GM12878 (cell line): Measurements from ENCODE around the gene CCDC149. TPM values are rescaled to one million over a fixed set of nuclear protein-coding genes. Genes with fewer than 3 reads are reported as not detected.

Experiments used
- ATAC-seq: fragments of 200-7000 bp; cut with Tn5 transposase; 3 replicates; pipeline ENCODE4 v1.9.1; 2020; ENCODE audit warnings: mild to moderate bottlenecking, moderate library complexity
- BruUV-seq: library from RNA; stranded (reverse); fragments of 400-500 nt; replicated peaks from 2 replicates; lab custom pipeline; 2021; lab: Mats Ljungman, UMichigan
- CTCF ChIA-PET: fragments of 300-600 bp; sonication (Branson Sonifier 250); formaldehyde crosslinking; extraction: SDS; loops from one replicate; lab custom pipeline; 2021; ENCODE audit warnings: inconsistent platforms; lab: Yijun Ruan, JAX
- POLR2A ChIA-PET: fragments of 350-600 bp; formaldehyde crosslinking; extraction: SDS; loops from one replicate; lab custom pipeline; 2021; ENCODE audit warnings: inconsistent platforms; lab: Charles Lee
- RAD21 ChIA-PET: fragments of 300-600 bp; sonication (Branson Sonifier 250); formaldehyde crosslinking; loops from one replicate; lab custom pipeline; 2023; ENCODE audit warnings: antibody characterized with exemption; ENCODE audit not compliant: unreplicated experiment; lab: Charles Lee
- SMC1A ChIA-PET: fragments of 300-600 bp; sonication (Branson Sonifier 250); formaldehyde crosslinking; loops from one replicate; lab custom pipeline; 2023; ENCODE audit not compliant: unreplicated experiment, uncharacterized antibody; lab: Charles Lee
- DNase-seq: peaks from one replicate; pipeline ENCODE4 v3.0.0-alpha.2; 2011; ENCODE audit warnings: low read depth, low spot score
- FAIRE-seq: peaks from 3 replicates; lab custom pipeline; 2011; peaks lifted over from hg19 to GRCh38; lab: Jason Lieb, UNC
- H2AFZ ChIP-seq: 2 replicates; pipeline ENCODE4 v1.6.0; 2011; ENCODE audit warnings: low read depth, low read length, control low read depth; ENCODE audit not compliant: control insufficient read depth
- H3K27ac ChIP-seq: 2 replicates; pipeline ENCODE4 v1.5.1; 2011; ENCODE audit warnings: control low read depth; ENCODE audit not compliant: control insufficient read depth, insufficient read depth
- H3K27me3 ChIP-seq, 2 experiments: replicated peaks in 1 of 2; 2 replicates each; pipeline versions ENCODE4 v1.6.0 to v1.6.1; 2011; ENCODE audit warnings: low read length in 1 of 2; ENCODE audit not compliant: control insufficient read depth in 2 of 2, insufficient read depth in 2 of 2
- H3K36me3 ChIP-seq, 2 experiments: 2 replicates each; pipeline ENCODE4 v1.5.1; 2011; ENCODE audit warnings: low read length in 1 of 2; ENCODE audit not compliant: control insufficient read depth in 2 of 2, insufficient read depth in 2 of 2
- H3K4me1 ChIP-seq: 2 replicates; pipeline ENCODE4 v1.6.1; 2011; ENCODE audit warnings: mild to moderate bottlenecking, low read length, moderate library complexity, mixed read lengths; ENCODE audit not compliant: control insufficient read depth, insufficient read depth
- H3K4me2 ChIP-seq: 2 replicates; pipeline ENCODE4 v1.6.0; 2011; ENCODE audit warnings: control low read depth; ENCODE audit not compliant: control insufficient read depth, insufficient read depth
- H3K4me3 ChIP-seq: fragments of 200-600 bp; sonication (generic); 2 replicates; pipeline ENCODE4 v1.5.1; 2016
- H3K79me2 ChIP-seq: 2 replicates; pipeline ENCODE4 v1.6.0; 2011; ENCODE audit warnings: low read length; ENCODE audit not compliant: control insufficient read depth, insufficient read depth
- H3K9ac ChIP-seq: 2 replicates; pipeline ENCODE4 v1.8.0; 2011; ENCODE audit warnings: low read length, control low read depth, mixed read lengths; ENCODE audit not compliant: control insufficient read depth, insufficient read depth
- H3K9me3 ChIP-seq: replicated peaks from 3 replicates; pipeline ENCODE4 v1.5.1; 2011; ENCODE audit warnings: mild to moderate bottlenecking, low read length; ENCODE audit not compliant: control insufficient read depth, insufficient read depth
- H4K20me1 ChIP-seq: 2 replicates; pipeline ENCODE4 v1.6.0; 2011; ENCODE audit not compliant: control insufficient read depth, insufficient read depth
- ESRRA ChIP-seq: IDR thresholded peaks from 2 replicates; pipeline ENCODE4 v1.6.1; 2012; ENCODE audit warnings: mild to moderate bottlenecking, low read length, improper control_type of control experiment
- FOS ChIP-seq: IDR thresholded peaks from 3 replicates; pipeline ENCODE4 v1.6.1; 2011; ENCODE audit warnings: borderline replicate concordance; ENCODE audit not compliant: insufficient read length; ENCODE audit errors: extremely low read depth
- FOXM1 ChIP-seq: IDR thresholded peaks from 2 replicates; pipeline ENCODE4 v1.6.1; 2012; ENCODE audit warnings: low read depth, mild to moderate bottlenecking, inconsistent platforms, low read length, moderate library complexity
- KLF5 ChIP-seq: fragments of 450-650 bp; IDR thresholded peaks from 2 replicates; pipeline ENCODE4 v1.6.1; 2014; ENCODE audit warnings: mild to moderate bottlenecking; ENCODE audit not compliant: partially characterized antibody
- NFXL1 ChIP-seq: fragments of 450-650 bp; IDR thresholded peaks from 2 replicates; pipeline ENCODE4 v1.6.1; 2017; ENCODE audit warnings: antibody characterized with exemption, mild to moderate bottlenecking, borderline replicate concordance
- RCOR1 ChIP-seq: conservative IDR thresholded peaks from 2 replicates; pipeline ENCODE4 v1.6.1; 2012; ENCODE audit warnings: low read depth, low read length, improper control_type of control experiment
- RELA ChIP-seq: fragments of 450-650 bp; IDR thresholded peaks from 2 replicates; pipeline ENCODE4 v1.8.0; 2014; ENCODE audit warnings: borderline replicate concordance; ENCODE audit not compliant: partially characterized antibody
- ZNF622 ChIP-seq: fragments of 450-650 bp; IDR thresholded peaks from 2 replicates; pipeline ENCODE4 v1.6.1; 2017; ENCODE audit warnings: mild to moderate bottlenecking, inconsistent platforms
- WGBS: methylation state at CpG from one replicate; pipeline ENCODE4 v1.1.6; 2016; ENCODE audit warnings: low lambda C conversion rate; ENCODE audit not compliant: insufficient replicate concordance, insufficient coverage; ENCODE audit errors: missing lambda C conversion rate; 5-methylcytosine and 5-hydroxymethylcytosine counted together
- in situ Hi-C: fragments of 300-500 bp; cut with MboI; formaldehyde crosslinking; loops from 9 replicates; pipeline ENCODE4 v1.14.3; 2018; ENCODE audit warnings: mixed read lengths
- intact Hi-C: fragments of 100-400 bp; cut with micrococcal nuclease; formaldehyde crosslinking; loops from one replicate; pipeline ENCODE4 v1.14.2; 2022; ENCODE audit not compliant: unreplicated experiment
- polyA plus RNA-seq, 11 experiments: library from polyadenylated mRNA; depleted of rRNA in 4 of 11; unstranded in 6 of 11; stranded (reverse) in 5 of 11; fragments of >200 nt; fragmentation: Nextera tagmentation in 4 of 11; fragmentation: Illumina TruSeq in 1 of 11; extraction: Ambion mirVana in 4 of 11; extraction: Trizol in 1 of 11; gene quantifications; 1 replicate in 1 of 11; 2 replicates in 10 of 11; pipeline versions ENCODE4 v1.2.1 to v1.2.3, GENCODE V29; 2011 to 2016; ENCODE audit warnings: inconsistent platforms in 2 of 11, missing spikeins in 2 of 11, low read depth in 1 of 11
- total RNA-seq, 4 experiments: library from RNA; depleted of rRNA in 3 of 4; stranded (reverse); fragments of >200 nt in 3 of 4; fragmentation: Illumina TruSeq in 1 of 4; extraction: Trizol in 1 of 4; gene quantifications; 2 replicates each; pipeline versions ENCODE4 v1.2.1 to v1.2.3, GENCODE V29; 2013 to 2021
- TF ChIP-seq, protein P1 (sequence below): IDR thresholded peaks from 2 replicates; pipeline ENCODE4 v1.6.1; 2011; ENCODE audit warnings: low read depth, low read length, improper control_type of control experiment, borderline replicate concordance
- TF ChIP-seq, protein P2 (sequence below): fragments of 150-350 bp; IDR thresholded peaks from 2 replicates; pipeline ENCODE4 v1.6.1; 2016; ENCODE audit warnings: low read depth, low read length

The CCDC149 gene
- total and polyA plus RNA-seq, 10 of the 15 experiments (the other 5 are each of a cell fraction or from before 2014, with no cell fraction given) = 0.03 to 0.04 (median 0.04) TPM; not detected in 7

DNA sequence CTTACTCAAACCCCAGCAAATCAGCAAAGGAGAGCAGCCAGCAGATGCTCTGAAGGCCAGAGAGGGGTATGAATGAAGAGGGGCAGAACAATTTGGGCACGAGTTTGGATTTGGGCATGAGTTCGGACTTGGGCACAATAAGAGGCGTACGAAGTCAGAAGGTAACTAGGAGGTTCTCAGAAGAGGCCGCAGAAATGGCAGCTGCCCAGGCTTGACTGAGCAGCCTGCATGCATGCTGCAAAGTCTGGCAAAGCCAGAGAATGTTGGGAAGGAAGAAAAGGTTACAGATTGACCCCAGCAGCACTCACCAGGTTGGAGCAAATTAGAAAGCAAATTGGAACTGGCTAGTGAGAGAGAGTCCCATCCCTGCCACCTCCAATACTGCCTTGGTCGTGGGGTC lies 15.2 kb downstream of the CCDC149 start:
- H3K9ac ChIP-seq = no peak overlapping the region
- no peak for ATAC-seq
- TF ChIP-seq KLF5 = no peak
- no peak for TF ChIP-seq FOS
- TF ChIP-seq ESRRA = no peak
- TF ChIP-seq RELA = no peak
- TF ChIP-seq RCOR1 = no peak
- TF ChIP-seq, protein P1, sequence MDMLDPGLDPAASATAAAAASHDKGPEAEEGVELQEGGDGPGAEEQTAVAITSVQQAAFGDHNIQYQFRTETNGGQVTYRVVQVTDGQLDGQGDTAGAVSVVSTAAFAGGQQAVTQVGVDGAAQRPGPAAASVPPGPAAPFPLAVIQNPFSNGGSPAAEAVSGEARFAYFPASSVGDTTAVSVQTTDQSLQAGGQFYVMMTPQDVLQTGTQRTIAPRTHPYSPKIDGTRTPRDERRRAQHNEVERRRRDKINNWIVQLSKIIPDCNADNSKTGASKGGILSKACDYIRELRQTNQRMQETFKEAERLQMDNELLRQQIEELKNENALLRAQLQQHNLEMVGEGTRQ = no peak
- TF ChIP-seq FOXM1 = no peak
- no peak for TF ChIP-seq NFXL1
- TF ChIP-seq, protein P2, sequence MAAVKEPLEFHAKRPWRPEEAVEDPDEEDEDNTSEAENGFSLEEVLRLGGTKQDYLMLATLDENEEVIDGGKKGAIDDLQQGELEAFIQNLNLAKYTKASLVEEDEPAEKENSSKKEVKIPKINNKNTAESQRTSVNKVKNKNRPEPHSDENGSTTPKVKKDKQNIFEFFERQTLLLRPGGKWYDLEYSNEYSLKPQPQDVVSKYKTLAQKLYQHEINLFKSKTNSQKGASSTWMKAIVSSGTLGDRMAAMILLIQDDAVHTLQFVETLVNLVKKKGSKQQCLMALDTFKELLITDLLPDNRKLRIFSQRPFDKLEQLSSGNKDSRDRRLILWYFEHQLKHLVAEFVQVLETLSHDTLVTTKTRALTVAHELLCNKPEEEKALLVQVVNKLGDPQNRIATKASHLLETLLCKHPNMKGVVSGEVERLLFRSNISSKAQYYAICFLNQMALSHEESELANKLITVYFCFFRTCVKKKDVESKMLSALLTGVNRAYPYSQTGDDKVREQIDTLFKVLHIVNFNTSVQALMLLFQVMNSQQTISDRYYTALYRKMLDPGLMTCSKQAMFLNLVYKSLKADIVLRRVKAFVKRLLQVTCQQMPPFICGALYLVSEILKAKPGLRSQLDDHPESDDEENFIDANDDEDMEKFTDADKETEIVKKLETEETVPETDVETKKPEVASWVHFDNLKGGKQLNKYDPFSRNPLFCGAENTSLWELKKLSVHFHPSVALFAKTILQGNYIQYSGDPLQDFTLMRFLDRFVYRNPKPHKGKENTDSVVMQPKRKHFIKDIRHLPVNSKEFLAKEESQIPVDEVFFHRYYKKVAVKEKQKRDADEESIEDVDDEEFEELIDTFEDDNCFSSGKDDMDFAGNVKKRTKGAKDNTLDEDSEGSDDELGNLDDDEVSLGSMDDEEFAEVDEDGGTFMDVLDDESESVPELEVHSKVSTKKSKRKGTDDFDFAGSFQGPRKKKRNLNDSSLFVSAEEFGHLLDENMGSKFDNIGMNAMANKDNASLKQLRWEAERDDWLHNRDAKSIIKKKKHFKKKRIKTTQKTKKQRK = no peak
- no peak for TF ChIP-seq ZNF622
- H4K20me1 ChIP-seq = no peaks in the 10 kb centered on the region
- H3K4me2 ChIP-seq = no peak overlapping the region
- POLR2A ChIA-PET = no interaction called here
- no peaks in the 10 kb centered on the region for H3K4me1 ChIP-seq
- WGBS = 39% methylated on average over 6 of the region's 6 CpGs
- no peaks in the 10 kb centered on the region for H3K36me3 ChIP-seq
- no peak for DNase-seq
- FAIRE-seq = no peak
- no peaks in the 10 kb centered on the region; a peak in 2 of 4 replicates for H3K27me3 ChIP-seq
- SMC1A ChIA-PET = no interaction called here
- in situ Hi-C loops (no loop called here), intact Hi-C loops (no loop called here)
- H3K4me3 ChIP-seq = no peak overlapping the region
- H3K79me2 ChIP-seq = no peaks in the 10 kb centered on the region
- no peaks in the 10 kb centered on the region for H3K9me3 ChIP-seq
- H3K27ac ChIP-seq = no peak overlapping the region
- CTCF ChIA-PET = no interaction called here
- BruUV-seq = no TSS peak
- no peak overlapping the region for H2AFZ ChIP-seq
- RAD21 ChIA-PET = no interaction called here
